ENCODE measurements around the gene MR1.

Gene MR1

DNA sequence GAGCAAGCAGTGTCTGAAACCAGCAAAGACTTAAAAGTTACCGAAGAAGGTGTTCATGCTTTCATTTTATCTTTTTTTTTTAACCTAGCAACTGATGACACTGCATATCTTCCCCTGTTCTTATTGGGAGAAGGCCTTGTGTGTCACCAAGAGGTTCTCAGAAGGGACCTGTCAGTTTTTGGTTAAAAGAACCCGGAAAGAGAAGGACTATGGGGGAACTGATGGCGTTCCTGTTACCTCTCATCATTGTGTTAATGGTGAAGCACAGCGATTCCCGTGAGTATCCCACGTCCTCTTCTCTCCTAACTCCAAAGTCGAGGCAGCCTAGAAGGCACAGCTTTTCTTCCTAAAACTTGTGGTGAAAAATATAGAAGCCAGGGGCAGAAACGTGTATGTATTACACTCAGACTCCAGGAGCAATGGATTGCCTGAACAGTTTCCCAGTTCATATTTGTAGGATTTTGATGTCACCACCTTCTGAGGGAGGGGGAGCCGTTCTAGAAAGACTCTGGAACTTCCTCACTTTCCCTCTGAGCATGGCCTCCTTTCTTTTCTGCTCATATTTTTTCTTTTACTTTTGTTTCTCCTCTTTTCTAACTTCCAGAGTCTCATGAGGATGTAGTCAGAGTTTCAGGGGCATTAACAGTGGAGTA lies at the start of gene MR1:
Gene MR1 (plus strand): TSS at position 185 of the 653 bp plus-strand sequence. CDS start 25 bp downstream, at position 210.
- no peak for DNase-seq

DNA sequence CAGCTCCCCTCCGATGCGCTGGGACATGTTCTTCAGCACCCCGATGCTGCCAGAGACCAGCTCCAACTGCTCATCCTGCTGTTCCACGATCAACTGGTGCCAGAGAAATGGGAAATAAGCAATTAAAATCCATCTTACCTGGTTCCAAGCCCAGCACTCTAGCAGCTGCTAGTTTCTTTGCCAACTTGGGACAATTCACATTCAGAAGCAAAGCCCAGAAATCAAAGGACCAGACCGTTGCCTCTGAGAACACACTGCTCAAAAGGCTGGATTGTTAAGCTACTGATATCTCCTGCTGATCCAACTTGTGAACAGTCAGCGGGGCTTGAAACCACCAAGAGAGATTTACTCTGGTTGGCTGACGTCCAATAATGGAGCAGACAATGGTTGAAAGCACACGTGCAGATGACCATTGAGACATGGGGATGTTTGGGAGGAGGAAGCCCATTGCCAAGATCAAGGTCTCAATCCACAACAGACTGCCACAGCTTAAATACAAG lies 45.5 kb upstream of the MR1 start:
- DNase-seq: no peak

DNA sequence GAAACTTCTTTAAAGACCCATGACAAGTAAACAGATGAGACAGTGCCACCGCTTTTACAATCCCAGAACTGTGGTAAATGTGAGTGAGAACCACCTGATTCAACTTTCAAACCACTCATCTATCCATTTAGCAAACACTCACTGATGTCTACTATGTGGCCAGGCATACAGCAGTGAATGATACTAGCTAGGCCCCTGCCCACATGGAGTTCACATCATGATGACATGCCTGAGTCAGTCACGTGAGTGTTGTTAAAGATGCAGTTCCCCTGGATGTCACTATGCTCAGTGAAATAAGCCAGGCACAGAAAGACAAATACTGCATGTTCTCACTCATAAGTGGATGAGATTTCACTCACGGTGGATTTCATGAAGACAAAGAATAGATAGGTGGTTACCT lies 39.5 kb upstream of the MR1 start:
- DNase-seq: no peak

DNA sequence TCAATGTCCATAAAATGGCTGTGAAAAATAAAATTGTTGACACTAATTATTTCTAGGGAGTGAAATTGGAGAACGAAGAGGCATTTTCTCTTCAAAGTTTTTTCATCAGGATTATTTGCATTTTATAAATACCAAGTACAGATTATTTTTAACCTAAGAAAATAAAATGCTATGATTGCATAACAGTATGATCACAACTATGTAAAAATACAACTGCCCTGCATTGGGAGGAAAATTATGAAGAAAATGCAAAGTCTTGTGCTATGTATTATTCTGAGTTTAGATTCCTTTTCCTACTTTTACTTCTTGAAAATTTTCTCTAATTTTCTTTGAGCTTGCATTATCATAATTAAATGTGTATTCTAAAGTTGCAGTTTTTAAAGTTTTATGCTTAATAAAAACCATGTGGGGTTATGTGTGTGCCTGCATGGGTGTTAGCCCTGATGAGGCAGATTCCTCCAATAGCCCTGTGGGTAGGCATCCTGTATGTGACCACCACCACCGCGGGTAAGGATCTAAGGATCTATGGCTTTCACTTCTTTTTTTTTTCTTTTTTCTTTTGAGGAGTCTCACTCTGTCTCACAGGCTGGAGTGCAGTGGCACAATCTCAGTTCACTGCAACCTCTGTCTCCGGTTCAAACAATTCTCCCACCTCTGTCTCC lies 35.8 kb upstream of the MR1 start:
- no peak for DNase-seq

DNA sequence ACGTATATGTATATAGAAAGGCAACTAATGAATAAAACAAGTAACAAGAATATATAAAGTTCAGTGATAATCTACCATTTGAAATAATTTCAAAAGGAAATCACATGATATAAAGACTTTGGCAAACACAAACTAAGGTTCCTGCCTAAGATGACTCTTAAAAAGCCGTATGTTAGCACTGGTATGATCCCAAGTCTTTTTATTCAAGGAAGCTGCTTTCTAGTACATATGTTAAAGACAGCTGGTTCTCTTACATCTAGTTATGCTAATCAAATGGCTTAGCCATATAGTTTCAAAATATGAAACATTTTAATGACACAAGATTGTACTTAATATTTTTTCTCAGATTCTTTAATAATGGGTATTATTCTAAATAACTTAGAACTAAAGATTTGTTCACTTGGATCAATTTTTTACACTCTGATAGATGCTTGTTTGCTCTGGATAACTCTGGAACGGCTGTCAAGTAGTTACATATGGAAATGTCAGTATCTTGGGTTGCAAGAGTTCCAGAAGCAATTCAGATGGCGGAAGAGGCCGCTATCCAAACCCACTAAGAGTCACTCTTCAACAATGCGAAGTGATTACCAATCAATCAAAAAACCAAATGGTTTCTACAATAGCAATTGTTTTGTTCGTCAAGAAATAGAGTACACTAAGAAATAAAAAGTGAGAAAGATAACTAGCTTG lies 32.5 kb upstream of the MR1 start:
- DNase-seq: no peak

DNA sequence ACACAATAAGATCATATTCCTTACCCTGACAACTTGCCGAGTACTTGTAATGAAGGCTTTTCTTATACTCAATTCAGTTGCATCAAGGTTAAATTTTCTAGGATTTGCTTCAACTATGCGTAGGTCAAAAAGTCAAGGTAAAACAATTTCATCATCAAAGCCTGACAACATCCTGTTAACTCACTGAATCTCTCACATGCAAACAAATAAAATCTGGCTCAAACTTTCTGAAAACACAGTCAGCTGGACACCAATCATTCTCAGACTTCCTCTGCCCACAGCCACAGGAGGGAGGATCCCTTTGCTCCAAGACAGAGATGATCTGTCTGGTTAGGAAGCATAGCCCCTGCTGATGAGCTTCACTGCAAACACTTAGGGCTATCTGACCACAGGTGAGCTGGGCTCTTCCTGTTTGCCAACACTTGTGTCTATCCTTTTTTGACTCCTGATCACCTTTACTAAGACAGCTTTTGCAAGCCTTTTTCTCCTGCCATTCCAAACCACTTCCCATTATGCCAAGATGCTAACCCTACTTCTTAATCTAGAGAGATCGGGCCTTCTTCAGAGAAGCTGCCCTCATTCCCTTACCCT lies 31.1 kb upstream of the MR1 start:
- no peak for DNase-seq

DNA sequence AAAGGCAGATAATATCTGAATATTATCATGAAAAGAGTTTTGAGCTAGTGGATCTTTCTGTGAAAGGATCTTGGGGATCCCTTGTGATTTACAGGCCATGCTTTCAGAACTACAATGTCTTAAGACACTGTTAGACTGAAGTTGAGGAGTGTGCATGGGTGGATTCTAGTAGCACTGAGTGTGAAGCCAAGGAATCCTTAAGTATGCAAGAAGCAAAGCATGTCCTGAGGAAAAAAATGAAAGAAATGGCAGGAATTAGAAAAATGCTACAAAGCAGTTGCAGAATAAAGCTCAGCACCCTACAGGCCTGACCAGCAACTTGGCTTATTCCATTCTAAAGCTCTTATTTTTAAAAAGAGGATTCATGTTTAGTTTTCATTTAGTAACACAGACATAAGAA lies 23.0 kb upstream of the MR1 start:
- no peak for DNase-seq

DNA sequence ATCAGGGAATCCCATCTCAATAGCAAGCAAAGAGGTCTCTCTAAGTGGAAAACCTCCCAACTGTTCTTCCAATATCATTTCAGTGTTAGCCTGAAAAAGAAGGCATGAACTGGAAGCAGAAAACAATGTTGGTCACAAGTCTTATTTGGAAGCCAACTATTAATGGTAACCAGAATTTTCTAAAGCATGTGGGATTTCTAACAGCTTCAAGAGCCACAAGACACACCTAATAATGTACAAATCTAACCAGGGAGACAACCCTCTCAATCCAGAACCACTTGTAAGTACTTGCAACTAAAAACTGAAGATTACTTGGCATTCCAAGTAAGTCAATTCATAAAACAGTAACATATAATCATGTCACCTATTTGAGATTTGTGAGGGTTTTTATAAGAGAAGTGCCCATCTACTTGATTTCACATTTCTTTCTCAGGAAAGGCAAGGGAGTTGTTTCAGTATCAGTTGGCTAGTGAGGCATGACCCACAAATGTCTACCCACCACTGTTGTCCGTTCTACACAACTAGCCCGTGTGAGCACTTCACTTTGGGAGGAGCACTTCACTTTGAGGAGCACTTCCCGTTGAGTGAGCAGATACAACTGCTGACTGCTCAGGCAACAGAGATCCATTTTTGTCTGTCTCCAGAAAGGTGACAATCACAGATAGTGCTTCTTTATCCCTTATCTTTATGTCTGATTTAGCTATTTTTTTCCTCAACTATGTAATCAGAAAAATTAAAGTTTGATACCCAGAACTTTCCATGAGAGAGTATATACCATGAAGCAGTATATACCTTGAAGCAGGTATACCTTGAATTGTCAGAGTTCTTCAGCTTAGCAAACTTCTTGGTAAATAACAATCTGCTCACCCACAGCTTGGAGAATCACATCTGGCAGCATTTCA lies 22.2 kb upstream of the MR1 start:
- no peak for DNase-seq

DNA sequence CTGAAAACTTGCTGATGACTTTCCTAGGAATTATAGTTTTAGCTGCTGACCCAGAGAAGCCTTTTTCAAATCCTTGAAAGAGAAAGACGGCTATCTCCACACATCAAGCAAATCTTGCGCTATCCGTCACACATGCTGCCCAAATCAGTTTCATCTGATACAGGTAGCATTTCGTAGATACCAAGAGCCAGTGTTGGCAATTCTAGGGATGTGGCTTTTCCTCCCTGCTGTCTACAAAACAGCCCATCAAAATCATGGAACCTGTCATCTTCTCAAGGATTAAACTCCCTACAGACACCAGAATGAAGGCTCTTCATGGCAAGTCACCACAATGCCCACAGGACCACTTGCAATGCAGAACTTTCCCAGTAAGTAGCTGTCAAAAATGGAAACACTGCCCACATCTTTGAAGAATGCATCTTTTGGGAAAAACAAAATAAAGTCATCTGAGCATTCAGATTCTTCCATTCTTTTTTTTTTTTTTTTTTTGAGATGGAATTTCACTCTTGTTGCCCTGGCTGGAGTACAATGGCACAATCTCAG lies 21.5 kb upstream of the MR1 start:
- DNase-seq: no peak

DNA sequence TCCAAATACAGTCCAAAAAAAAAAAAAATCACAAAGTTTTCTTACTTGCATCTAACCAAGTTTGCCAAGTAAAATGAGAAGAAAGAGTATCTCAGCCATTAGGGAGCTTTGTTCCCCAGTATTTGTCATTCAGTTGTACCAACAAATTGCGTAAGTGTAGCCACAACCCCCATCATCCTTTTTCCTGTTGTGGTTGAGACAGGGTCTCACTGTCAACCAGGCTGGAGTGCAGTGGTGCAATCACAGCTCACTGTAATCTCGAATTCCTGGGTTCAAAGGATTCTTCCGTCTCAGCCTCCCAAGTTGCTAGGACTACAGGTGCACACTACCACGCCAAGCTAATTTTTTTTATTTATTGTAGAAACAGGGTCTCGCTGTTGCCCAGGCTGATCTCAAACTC lies 20.6 kb upstream of the MR1 start:
- DNase-seq: peak; percentile 15

DNA sequence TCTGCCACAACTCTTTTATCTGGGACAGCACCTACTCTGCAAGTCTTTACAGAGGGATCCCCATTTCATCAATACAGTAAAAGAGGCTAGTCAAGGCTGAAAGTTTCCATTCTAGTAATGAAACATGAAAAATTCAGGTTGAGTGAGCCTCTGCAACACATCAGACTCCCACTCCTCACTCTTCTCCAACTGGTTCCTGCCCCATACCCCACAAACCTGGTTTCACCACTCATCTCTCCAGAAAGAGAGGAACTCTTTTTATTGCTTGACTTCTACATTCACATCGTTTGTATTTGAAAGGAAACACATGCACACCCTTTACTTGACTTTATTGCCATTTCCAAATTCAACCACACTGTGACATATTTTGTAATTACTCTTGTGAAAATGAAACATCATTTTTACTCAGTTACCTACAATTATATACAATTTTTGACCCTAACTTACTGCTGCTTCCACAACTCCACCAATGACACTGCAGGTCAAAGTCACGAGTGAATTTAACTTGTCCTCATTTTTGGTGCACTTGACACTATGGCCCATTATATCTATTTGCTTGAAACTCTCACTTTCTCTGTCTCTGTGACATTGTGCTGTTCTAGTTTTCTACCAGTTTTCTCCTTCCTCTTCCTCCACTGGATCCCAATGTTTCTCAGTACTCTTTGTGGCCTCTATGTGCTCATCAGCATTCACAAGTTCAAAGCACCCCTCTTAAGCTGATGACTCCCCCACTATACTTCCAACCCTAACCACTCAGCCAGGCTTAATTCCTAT lies 19.1 kb upstream of the MR1 start:
- no peak for DNase-seq

DNA sequence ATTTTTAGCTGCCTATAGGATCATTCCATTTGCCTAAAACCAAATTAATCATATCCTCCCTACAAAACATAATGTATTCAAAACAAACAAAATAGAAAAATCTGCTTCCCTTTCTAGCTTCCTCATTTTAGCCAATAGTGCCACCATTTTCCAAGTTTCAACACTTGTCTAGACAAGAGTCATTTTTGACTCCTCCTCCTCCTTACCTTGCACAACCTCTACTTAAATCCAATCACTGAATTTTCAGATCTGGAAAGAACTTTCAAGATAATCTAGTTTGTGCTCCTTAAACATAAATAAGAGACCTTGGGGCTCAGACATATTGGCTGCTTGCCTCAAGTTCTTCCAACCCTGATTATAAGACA lies 18.6 kb upstream of the MR1 start:
- no peak for DNase-seq

DNA sequence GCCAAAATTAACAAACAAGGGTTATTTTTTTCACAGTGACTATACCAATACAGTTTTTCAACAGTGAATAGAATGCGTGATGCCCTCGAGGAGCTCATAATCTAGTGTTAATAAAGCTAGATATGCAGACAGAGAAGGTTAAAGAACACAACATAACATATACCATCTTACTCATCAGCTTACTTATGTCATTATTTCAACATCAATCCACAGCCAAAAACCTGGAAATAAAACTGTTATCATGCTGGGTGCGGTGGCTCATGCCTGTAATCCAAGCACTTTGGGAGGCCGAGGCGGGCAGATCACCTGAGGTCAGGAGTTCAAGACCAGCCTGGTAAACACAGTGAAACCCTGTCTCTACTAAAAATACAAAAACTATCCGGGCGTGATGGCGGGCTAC lies 17.2 kb upstream of the MR1 start:
- no peak for DNase-seq

DNA sequence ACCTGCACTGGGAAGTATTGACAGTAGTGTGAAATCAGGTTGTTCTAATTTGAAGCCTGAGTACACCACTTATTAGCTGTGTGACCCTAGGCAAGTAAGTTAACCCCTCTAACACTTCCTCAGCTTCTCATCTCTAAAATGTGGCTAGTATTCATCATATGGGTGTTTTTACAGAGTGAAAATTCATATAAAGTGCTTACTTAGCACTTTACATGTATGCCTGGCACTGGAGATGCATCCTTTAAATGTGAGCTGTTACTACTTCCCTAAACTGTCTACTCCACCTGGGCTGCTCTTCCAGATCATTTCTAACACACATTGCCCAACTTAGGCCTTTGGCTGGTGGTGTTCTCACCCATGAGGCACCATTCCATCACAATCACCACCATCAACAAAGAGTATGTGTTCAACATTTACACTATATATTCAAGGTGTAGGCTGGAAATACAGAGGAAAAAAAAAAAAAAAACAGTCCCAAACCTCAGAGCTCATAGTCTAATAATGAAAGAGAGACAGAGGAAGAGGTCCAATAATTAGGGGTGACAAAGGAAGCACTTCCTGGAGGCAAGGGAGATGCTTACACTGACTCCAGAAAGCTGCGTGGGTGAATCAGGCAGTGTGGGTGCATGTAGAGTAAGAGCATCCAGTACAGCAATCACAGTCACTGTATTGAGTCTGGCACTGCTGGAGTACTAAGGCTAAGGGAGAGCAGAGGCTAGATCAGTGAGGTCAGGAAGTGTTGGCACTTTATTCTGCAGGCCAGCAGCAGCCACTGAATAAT lies 14.7 kb upstream of the MR1 start:
- no peak for DNase-seq

DNA sequence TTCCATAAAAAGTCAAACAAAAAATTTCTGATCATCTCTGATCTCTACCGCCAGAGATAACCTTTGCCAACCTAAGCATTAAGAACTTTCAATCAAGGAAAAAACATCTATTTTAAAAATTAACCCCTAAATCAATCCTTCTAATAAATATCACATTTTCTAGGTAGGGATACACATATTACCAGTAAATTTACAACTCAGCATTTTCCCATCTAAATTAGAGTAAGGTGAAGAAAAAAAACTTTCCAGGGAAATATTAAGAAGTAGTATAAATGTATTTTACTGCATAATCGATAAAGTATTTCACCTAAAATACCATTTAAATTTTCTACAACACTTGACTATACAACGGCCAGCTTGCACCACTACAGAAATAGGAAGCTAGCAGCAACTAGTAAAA lies 12.6 kb upstream of the MR1 start:
- DNase-seq: no peak

DNA sequence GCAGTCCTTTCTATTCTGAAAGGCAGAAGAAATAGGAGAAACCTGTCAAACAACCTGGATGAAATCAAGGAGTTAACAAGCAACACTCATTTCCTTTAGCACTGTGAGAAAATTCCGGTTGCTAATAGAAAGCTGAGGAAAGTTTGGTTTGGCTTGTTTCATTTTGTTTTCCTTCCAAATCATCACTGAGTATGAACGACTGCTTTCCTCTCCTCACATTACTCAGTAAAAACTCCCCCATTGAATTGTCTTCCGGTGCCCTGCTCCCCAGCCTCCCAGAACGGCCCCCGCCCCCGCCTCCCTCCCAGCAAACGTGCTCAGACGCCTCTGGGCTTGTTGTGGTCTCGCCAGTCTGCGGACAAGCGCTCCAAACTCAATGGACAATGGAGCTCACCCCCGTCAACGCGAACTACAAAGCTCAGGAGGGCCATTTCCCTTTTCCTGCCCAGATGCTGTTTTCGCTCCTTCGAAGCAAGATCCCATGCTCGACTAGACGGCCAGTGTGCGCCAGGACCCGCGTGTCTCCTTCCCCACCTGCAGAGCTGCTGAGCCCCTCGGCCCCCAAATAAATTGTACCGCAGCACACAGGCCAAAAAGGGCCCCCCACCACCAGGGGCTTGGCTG lies 11.9 kb upstream of the MR1 start:
- peak; percentile 72 for DNase-seq

DNA sequence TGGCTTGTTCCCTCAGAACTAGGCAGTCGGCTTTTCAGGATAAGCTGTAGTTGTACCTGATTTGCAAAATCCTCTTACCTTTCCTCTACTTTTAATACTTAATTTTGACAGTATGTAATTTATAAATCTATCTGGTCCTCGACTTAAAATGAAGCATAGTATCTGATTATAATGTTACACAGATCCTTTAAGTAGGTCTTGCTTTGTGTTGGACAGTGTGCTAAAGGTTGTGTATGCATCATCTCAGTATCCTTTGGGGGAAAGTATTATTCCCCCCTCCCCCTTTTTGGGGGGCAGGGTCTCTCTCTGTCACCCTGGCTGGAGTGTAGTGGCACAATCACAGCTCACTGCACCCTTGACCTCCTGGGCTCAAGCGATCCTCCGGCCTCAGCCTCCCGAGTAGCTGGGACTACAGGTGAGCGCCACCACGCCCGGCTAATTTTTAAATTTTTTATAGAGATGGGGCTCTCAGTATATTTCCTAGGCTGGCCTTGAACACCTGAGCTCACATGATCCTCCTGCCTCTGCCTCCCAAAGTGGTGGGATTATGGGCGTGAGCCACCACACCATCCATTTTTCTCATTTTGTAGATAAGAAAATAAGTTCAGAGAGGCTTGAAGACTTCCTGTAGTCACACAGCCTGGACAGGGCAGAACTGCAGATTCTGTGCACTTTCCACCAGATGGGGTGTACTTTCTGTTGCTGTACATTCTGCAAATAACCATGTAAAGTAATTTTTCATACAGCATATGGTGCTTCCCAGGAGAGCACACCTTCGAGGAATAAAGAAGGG lies 10.3 kb upstream of the MR1 start:
- no peak for DNase-seq

DNA sequence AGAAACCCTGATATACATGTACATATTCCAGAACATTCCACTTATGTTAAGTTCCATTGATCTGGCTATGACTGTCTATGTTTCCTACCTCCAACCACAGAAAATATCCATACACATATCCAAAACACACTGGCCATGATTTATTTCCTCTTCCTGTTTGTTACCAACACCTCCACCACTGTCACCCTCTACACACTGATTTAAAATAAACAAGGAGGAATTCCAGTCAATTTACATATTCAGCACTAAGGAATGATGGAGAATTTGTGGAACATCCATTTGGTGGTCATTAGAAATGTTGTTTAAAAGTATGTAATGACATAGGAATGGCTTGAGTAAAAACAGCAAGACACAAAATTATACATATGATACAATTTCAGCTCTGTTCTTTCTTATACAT lies 5.6 kb upstream of the MR1 start:
- no peak for DNase-seq

DNA sequence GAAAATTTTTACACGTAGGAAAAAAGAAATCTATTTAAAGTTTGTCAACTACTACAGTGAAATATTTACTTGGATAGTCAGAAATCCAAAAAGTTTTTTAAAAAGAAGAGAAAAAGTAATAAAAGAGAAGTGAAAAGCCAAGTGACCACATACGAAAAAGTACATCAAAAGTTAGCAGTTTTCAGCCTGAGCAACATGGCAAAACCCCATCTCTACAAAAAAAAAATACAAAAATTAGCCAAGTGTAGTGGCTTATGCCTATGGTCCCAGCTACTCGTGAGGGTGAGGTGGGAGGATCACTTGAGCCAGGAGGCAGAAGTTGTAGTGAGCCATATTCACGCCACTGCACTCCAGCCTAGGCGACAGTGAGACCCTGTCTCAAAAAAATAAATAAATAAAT lies 5.2 kb upstream of the MR1 start:
- no peak for DNase-seq

DNA sequence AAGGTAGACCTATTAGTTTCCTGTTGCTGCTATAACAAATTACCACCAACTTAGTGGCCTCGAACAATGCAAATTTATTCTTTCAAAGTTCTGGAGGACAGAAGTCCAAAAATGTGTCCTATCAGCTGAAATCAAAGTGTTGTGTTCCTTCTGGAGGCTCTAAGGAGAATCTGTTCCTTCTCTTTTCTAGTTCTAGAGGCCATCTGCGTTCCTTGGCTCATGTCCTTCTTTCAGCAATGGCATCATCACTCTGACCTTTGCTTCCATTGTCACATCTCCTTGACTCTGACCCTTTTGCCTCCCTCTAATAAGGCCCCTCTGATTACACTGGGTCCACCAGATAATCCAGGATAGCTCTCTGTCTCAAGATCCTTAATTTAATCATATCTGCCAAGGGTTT lies 1.2 kb upstream of the MR1 start:
- DNase-seq: no peak

Measured in NK-92 treated with Interleukin-12 subunit alpha and Interleukin-12 subunit beta, amount 100 ng/mL, for 24 hours (cell line).